HEK293 (cell line): Measurements from ENCODE around the gene IZUMO4.
A peak's percentile ranks its signal among the peaks of the same experiment; 100 is the strongest.

Source experiments
- CTCF ChIA-PET: fragments of 350-600 bp; formaldehyde crosslinking; extraction: SDS; loops from one replicate; lab custom pipeline; 2021; ENCODE audit warnings: antibody characterized with exemption; lab: Yijun Ruan, JAX
- POLR2A ChIA-PET: fragments of 300-600 bp; formaldehyde crosslinking; extraction: SDS; loops from one replicate; lab custom pipeline; 2020; ENCODE audit warnings: antibody characterized with exemption, inconsistent platforms; lab: Yijun Ruan, JAX
- H3K27ac ChIP-seq: fragments of 200-500 bp; sonication (Bioruptor generic); 2 replicates; pipeline ENCODE4 v1.5.1; 2014; ENCODE audit warnings: low read depth, low read length, control low read depth, inconsistent platforms; ENCODE audit errors: extremely low read depth
- H3K36me3 ChIP-seq, 2 experiments: fragments of 200-500 bp in 1 of 2; sonication (Bioruptor generic) in 1 of 2; 1 replicate in 1 of 2; 2 replicates in 1 of 2; pipeline ENCODE4 v1.5.1; 2014 to 2017; ENCODE audit warnings: inconsistent platforms in 2 of 2, low read length in 2 of 2; ENCODE audit not compliant: control insufficient read depth in 2 of 2, insufficient read depth in 1 of 2
- H3K4me1 ChIP-seq: fragments of 200-500 bp; sonication (Bioruptor generic); 2 replicates; pipeline ENCODE4 v1.5.1; 2014; ENCODE audit warnings: mild to moderate bottlenecking, low read length, inconsistent platforms; ENCODE audit not compliant: control insufficient read depth, insufficient read depth
- H3K4me3 ChIP-seq: 2 replicates; pipeline ENCODE4 v1.5.1; 2011; ENCODE audit warnings: low read depth, mild to moderate bottlenecking, control low read depth, low read length, moderate library complexity
- H3K9me3 ChIP-seq: fragments of 200-500 bp; sonication (Bioruptor generic); 2 replicates; pipeline ENCODE4 v1.5.1; 2014; ENCODE audit warnings: low read depth, low read length, inconsistent platforms; ENCODE audit not compliant: control insufficient read depth, insufficient read depth
- KLF8 ChIP-seq: fragments of 450-650 bp; formaldehyde crosslinking; IDR thresholded peaks from 2 replicates; pipeline ENCODE4 v1.5.1; 2016; ENCODE audit warnings: missing biosample characterization, missing genetic modification characterization
- ZBTB10 ChIP-seq: fragments of 450-650 bp; formaldehyde crosslinking; IDR thresholded peaks from 2 replicates; pipeline ENCODE4 v1.5.1; 2016; ENCODE audit warnings: missing biosample characterization, missing genetic modification characterization
- ZFHX2 ChIP-seq: fragments of 450-650 bp; formaldehyde crosslinking; conservative IDR thresholded peaks from 2 replicates; pipeline ENCODE4 v1.5.1; 2016; ENCODE audit warnings: missing biosample characterization, missing genetic modification characterization
- ZFP41 ChIP-seq: fragments of 450-650 bp; formaldehyde crosslinking; IDR thresholded peaks from 2 replicates; pipeline ENCODE4 v1.5.1; 2016; ENCODE audit warnings: missing biosample characterization, missing genetic modification characterization, borderline replicate concordance
- ZNF133 ChIP-seq: fragments of 450-650 bp; formaldehyde crosslinking; IDR thresholded peaks from 2 replicates; pipeline ENCODE4 v1.5.1; 2016; ENCODE audit warnings: missing biosample characterization, missing genetic modification characterization
- ZNF221 ChIP-seq: fragments of 450-650 bp; formaldehyde crosslinking; IDR thresholded peaks from 2 replicates; pipeline ENCODE4 v1.5.1; 2017; ENCODE audit warnings: missing biosample characterization, missing genetic modification characterization, borderline replicate concordance
- ZNF324 ChIP-seq: fragments of 450-650 bp; formaldehyde crosslinking; IDR thresholded peaks from 2 replicates; pipeline ENCODE4 v1.5.1; 2016; ENCODE audit warnings: missing biosample characterization, missing genetic modification characterization
- ZNF433 ChIP-seq: fragments of 450-650 bp; formaldehyde crosslinking; IDR thresholded peaks from 2 replicates; pipeline ENCODE4 v1.5.1; 2016; ENCODE audit warnings: missing biosample characterization, missing genetic modification characterization, low read depth
- ZNF510 ChIP-seq: fragments of 450-650 bp; formaldehyde crosslinking; IDR thresholded peaks from 2 replicates; pipeline ENCODE4 v1.5.1; 2018; ENCODE audit warnings: mild to moderate bottlenecking, missing genetic modification characterization, missing biosample characterization; ENCODE audit not compliant: insufficient replicate concordance
- ZNF549 ChIP-seq: fragments of 450-650 bp; IDR thresholded peaks from 2 replicates; pipeline ENCODE4 v1.5.1; 2018; ENCODE audit warnings: missing biosample characterization, missing genetic modification characterization, mild to moderate bottlenecking, inconsistent platforms, moderate library complexity
- ZNF704 ChIP-seq: fragments of 450-650 bp; formaldehyde crosslinking; IDR thresholded peaks from 2 replicates; pipeline ENCODE4 v1.5.1; 2016; ENCODE audit warnings: missing biosample characterization, missing genetic modification characterization
- ZSCAN4 ChIP-seq: fragments of 450-650 bp; formaldehyde crosslinking; IDR thresholded peaks from 2 replicates; pipeline ENCODE4 v1.5.1; 2017; ENCODE audit warnings: missing biosample characterization, missing genetic modification characterization

The IZUMO4 gene

GRCh38 chr19:2064395-2064787, 32.3 kb upstream of the IZUMO4 start:
- POLR2A ChIA-PET: no interaction called here
- peaks cover 14% of the 10 kb centered on the region for H3K4me1 ChIP-seq
- no peak overlapping the region for H3K4me3 ChIP-seq
- no peaks in the 10 kb centered on the region for H3K9me3 ChIP-seq
- H3K36me3 ChIP-seq: no peaks in the 10 kb centered on the region
- TF ChIP-seq ZNF221 (tag by site-specific recombination) (no peak), ZNF510 (no peak), ZNF433 (tag by site-specific recombination) (no peak), ZBTB10 (tag by site-specific recombination) (no peak), ZNF704 (tag by site-specific recombination) (no peak)
- H3K27ac ChIP-seq: no peak overlapping the region
- CTCF ChIA-PET: interaction anchor here (0.6 to 1.1 kb wide), 2 partner anchors 13 to 28 kb away, joined by 4 to 9 read pairs; no protein-coding TSS in a partner anchor

GRCh38 chr19:2064788-2065524, 31.8 kb upstream of the IZUMO4 start:
- H3K4me1 ChIP-seq: peaks cover 10% of the 10 kb centered on the region
- no peak for TF ChIP-seq KLF8 (tag by site-specific recombination)
- TF ChIP-seq ZFHX2: 0 out of 2 replicates have a peak, but pooled peaks have one; percentile 17
- TF ChIP-seq ZNF133 (tag by site-specific recombination): peak; percentile 59; the same call in 1 of the 2 replicates
- POLR2A ChIA-PET: no interaction called here
- H3K27ac ChIP-seq: no peak overlapping the region
- CTCF ChIA-PET: interaction anchor here (0.6 kb wide), 1 partner anchor 28 kb away, joined by 9 read pairs; no protein-coding TSS in a partner anchor
- H3K4me3 ChIP-seq: no peak overlapping the region
- H3K36me3 ChIP-seq: no peaks in the 10 kb centered on the region
- no peaks in the 10 kb centered on the region for H3K9me3 ChIP-seq

GRCh38 chr19:2070436-2070827, 26.3 kb upstream of the IZUMO4 start:
- H3K27ac ChIP-seq: no peak overlapping the region
- no peaks in the 10 kb centered on the region for H3K4me1 ChIP-seq
- H3K4me3 ChIP-seq: no peak overlapping the region
- POLR2A ChIA-PET: interaction anchor here (0.8 kb wide), 1 partner anchor 51 kb away, joined by 3 read pairs; no protein-coding TSS in a partner anchor
- no peak for TF ChIP-seq ZSCAN4 (tag by site-specific recombination)
- no peak for TF ChIP-seq ZNF324 (tag by site-specific recombination)
- TF ChIP-seq ZNF549: no peak
- TF ChIP-seq ZFP41 (tag by site-specific recombination): no peak
- no peaks in the 10 kb centered on the region for H3K9me3 ChIP-seq
- CTCF ChIA-PET: interaction anchor here (0.6 to 2.2 kb wide), 24 partner anchors 8 to 626 kb away, joined by 3 to 30 read pairs (median 4); no protein-coding TSS in a partner anchor
- peaks cover 4 to 29% of the 10 kb centered on the region in 2 experiments; a peak in 2 of 3 replicates for H3K36me3 ChIP-seq
